C4-2B (cell line): Measurements from ENCODE around the gene PAIP2.

Experiments used
- H3K27ac ChIP-seq: fragments of 450-650 bp; 2 replicates; pipeline ENCODE4 v1.5.1; 2017
- CTCF ChIP-seq: fragments of 450-650 bp; conservative IDR thresholded peaks from 2 replicates; pipeline ENCODE4 v1.5.1; 2017; ENCODE audit warnings: mild to moderate bottlenecking
- ZFX ChIP-seq: fragments of 450-650 bp; IDR thresholded peaks from 2 replicates; pipeline ENCODE4 v1.6.1; 2017

PAIP2 gene

DNA sequence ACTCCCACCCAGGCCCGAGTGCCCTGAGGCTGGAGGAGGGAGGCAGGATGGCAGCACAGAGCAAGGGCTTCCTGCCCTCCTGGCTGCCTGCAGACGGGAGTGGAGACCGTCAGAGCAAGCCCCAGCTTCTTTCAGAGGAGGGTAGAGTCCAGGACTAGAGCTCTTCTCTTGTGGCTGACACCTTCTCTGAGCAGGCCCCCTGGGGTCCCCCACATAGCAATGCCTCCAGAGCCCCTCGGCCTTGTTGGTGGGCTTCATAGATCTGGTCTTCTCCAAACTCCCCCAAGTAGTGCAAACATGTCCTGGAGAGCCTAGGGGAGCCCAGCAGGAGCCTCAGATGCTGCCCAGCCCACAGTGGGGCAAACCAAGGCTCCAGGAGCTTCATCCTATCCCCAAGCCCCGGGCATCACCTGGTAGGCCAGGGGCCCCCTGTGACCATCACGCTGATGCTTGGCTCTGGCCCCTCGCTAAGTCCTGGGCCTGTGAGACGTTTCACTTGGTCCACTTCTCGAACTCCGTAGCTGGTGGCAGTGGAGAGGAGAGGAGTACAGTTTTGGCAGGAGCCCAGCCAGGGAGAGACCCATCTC is 46.0 kb downstream of the PAIP2 start:
- TF ChIP-seq CTCF (no peak), ZFX (no peak)
- H3K27ac ChIP-seq: peak overlapping the region; percentile 88

GRCh38 chr5:139388198-139388821 is 46.7 kb downstream of the PAIP2 start:
- TF ChIP-seq ZFX: no peak
- H3K27ac ChIP-seq: peak overlapping the region; percentile 88

GRCh38 chr5:139389701-139390638 is 48.3 kb downstream of the PAIP2 start, which contains the start of gene MZB1:
Gene MZB1 (minus strand): TSS chr5:139389913. CDS start chr5:139389856, 57 bp downstream.
- no peak for TF ChIP-seq ZFX
- TF ChIP-seq CTCF: no peak
- peak within 1 kb of the TSS; percentile 88 for H3K27ac ChIP-seq

DNA sequence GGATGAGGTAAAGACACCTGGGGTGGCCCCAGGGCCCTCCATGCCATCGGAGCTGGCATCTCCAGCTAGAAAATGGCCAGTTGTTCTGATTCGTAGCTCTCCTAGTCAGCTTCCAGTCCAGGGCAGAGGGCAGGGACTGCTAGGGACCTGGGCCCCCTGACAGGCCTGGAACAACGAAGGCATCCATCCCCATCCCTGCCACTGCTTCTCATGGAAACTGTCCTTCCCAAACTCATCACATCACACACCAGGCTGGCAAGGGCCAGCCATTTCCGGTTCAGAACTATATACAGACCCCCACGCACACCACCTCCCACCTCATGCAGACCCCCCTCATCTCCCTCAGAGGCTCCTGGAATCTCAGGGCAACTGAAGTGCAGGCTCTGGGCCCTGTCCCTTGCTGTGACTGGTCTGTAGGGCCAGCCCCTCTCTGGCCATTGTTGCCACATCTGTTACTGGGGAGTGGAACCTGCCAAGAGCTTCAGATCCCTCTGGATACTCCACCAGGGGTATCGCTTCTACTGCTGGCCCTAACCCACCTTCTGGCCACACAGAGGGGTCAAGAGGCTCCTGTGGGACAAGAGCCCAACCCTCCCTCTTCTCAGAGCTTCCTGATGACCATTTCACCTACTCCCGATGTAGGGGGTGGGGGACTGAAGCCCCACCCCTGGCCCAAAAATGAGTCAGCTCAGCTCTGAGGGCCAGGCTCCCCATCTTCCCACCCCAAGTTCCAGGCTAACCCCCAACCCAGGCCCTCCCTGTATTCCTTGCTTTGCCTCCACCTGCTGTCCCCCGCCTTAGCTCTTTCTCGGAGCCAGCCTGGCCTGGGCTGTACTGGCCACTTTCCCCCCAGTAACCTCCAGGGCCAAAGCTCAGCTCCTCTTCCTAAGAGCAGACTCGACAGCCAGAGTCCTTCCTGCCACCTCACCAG is 49.2 kb downstream of the PAIP2 start:
- H3K27ac ChIP-seq: no peak overlapping the region; the same call in 1 of the 2 replicates
- TF ChIP-seq CTCF (no peak), ZFX (no peak)

- H3K27ac ChIP-seq: no peak overlapping the region
- TF ChIP-seq CTCF (no peak), ZFX (no peak)
Measured at GRCh38 chr5:139391570-139392323, 50.1 kb downstream of the PAIP2 start.

DNA sequence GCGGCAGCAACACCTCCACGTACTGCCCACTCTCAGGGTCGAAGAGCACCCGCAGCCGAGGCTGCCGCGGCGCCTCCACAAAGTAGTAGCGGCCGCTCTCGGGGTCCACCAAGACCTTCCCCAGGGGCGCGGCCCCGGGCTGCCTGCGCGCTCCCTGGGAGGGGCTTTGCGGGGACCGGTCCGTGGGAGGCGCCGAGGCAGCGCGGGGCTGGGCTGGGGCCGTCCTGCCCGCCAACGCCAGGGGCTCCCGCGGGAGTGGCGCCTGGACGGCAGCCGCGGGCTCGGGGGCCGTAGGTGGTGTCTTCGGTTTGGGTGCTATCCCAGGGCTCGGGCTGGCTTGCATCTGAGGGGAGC is 50.6 kb downstream of the PAIP2 start:
- H3K27ac ChIP-seq: no peak overlapping the region
- TF ChIP-seq ZFX: no peak
- TF ChIP-seq CTCF: no peak
